Neural cell (in vitro differentiated cells): ENCODE data around the gene MANBA.

Source experiments
- CTCF ChIP-seq: fragments of 450-650 bp; IDR thresholded peaks from 2 replicates; pipeline ENCODE4 v1.5.1; 2014; ENCODE audit warnings: antibody characterized with exemption, mild to moderate bottlenecking, moderate library complexity; ENCODE audit not compliant: poor library complexity, severe bottlenecking
- EP300 ChIP-seq: fragments of 450-650 bp; conservative IDR thresholded peaks from 2 replicates; pipeline ENCODE4 v1.6.1; 2014; ENCODE audit warnings: antibody characterized with exemption, mild to moderate bottlenecking, moderate library complexity; ENCODE audit not compliant: poor library complexity, severe bottlenecking
- EZH2 ChIP-seq: fragments of 200-600, 300-800 bp; shearing (Covaris generic), sonication (generic); IDR thresholded peaks from 2 replicates; pipeline ENCODE4 v1.6.1; 2014; ENCODE audit warnings: antibody characterized with exemption, low read length, borderline replicate concordance, mild to moderate bottlenecking; ENCODE audit not compliant: insufficient read depth, poor library complexity, severe bottlenecking
- POLR2AphosphoS5 ChIP-seq: IDR thresholded peaks from 2 replicates; pipeline ENCODE4 v1.6.1; 2012
- RAD21 ChIP-seq: fragments of 450-650 bp; conservative IDR thresholded peaks from 2 replicates; pipeline ENCODE4 v1.6.1; 2014; ENCODE audit warnings: antibody characterized with exemption, mild to moderate bottlenecking, moderate library complexity
- REST ChIP-seq: IDR thresholded peaks from 2 replicates; pipeline ENCODE4 v1.6.1; 2012; ENCODE audit warnings: borderline replicate concordance
- SMC3 ChIP-seq: fragments of 450-650 bp; conservative IDR thresholded peaks from 2 replicates; pipeline ENCODE4 v1.6.1; 2014; ENCODE audit warnings: antibody characterized with exemption, mild to moderate bottlenecking, moderate library complexity; ENCODE audit not compliant: poor library complexity

GRCh38 chr4:102606846-102607450, 153.8 kb downstream of the MANBA start:
- TF ChIP-seq CTCF (no peak), SMC3 (no peak), POLR2AphosphoS5 (no peak), REST (no peak), EZH2 (no peak), EP300 (no peak), RAD21 (no peak)
